KOPT-K1 (cell line): ENCODE results near the gene PFKFB3.
"Not testable (repeated sequence)": the region's sequence is repeated elsewhere in the genome, so short reads cannot be mapped to it uniquely, and the experiment has no call there.

Experiments
- H3K27ac ChIP-seq: fragments of 200-600 bp; sonication (generic); 2 replicates; pipeline ENCODE4 v1.5.1; 2016; ENCODE audit warnings: antibody characterized with exemption, mild to moderate bottlenecking, low read depth, low read length; ENCODE audit not compliant: poor library complexity, severe bottlenecking
- H3K36me3 ChIP-seq: fragments of 200-600 bp; sonication (generic); 2 replicates; pipeline ENCODE4 v1.5.1; 2017; ENCODE audit warnings: antibody characterized with exemption, mild to moderate bottlenecking, low read length, moderate library complexity; ENCODE audit not compliant: insufficient read depth
- H3K9me3 ChIP-seq: fragments of 200-600 bp; sonication (generic); 2 replicates; pipeline ENCODE4 v1.5.1; 2017; ENCODE audit warnings: antibody characterized with exemption, low read length, mild to moderate bottlenecking; ENCODE audit not compliant: insufficient read depth, poor library complexity, severe bottlenecking

The PFKFB3 gene

DNA sequence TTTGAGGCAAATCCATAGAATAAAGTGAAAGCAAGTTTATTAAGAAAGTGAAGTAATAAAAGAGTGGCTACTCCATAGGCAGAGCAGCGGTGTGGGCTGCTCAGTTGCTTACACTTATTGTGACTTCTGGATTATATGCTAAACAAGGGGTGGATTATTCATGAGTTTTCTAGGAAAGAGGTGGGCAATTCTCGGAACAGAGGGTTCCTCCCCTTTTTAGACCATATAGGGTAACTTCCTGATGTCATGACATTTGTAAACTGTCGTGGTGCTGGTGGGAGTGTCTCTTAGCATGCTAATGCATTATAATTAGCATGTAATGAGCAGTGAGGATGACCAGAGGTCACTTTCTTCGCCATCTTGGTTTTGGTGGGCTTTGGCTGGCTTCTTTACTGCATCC, 93.7 kb downstream of the PFKFB3 start:
- H3K9me3 ChIP-seq, H3K36me3 ChIP-seq, H3K27ac ChIP-seq: not testable (repeated sequence)

DNA sequence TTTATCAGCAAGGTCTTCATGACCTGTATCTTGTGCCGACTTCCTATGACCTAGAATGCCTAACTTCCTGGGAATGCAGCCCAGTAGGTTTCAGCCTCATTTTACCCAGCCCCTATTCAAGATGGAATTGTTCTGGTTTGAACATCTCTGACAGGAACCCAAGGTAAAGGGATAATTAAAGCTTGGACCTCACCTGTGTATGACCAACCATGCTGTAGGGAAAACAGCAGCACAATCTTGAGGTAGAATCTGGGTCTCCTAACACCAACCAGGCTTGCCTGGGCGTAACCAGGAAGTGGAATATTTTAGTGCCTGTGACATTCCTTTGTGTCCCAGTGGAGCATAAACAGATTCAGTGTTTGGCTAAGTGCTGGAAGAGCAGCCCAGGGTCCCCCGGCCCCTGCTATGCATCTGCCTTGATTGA, 94.1 kb downstream of the PFKFB3 start:
- Histone ChIP-seq H3K9me3 (no peaks in the 10 kb centered on the region), H3K27ac (no peak overlapping the region)

DNA sequence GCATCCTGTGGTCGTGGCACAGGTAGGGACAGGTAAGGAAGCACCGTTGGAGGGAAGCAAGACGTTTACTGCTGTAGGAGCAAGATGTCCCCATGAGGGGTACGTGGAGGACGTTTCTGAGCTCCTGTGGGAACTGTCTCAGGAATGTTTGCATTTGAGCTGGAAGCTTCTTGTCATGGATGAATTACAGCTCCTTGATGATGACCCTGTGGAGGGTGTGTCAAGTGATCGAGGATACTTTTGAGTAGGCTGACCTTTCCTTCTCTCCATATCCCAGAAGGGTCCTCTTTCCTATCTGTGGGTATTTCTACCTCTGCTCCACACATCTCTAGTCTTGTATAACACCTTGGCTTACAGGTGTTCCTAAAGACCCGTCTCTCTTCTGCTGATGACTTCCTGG, 94.8 kb downstream of the PFKFB3 start:
- Histone ChIP-seq H3K27ac (no peak overlapping the region), H3K36me3 (no peaks in the 10 kb centered on the region), H3K9me3 (no peaks in the 10 kb centered on the region)

More for the DNA sequence above, 94.1 kb downstream of the PFKFB3 start:
- no peaks in the 10 kb centered on the region for H3K36me3 ChIP-seq

DNA sequence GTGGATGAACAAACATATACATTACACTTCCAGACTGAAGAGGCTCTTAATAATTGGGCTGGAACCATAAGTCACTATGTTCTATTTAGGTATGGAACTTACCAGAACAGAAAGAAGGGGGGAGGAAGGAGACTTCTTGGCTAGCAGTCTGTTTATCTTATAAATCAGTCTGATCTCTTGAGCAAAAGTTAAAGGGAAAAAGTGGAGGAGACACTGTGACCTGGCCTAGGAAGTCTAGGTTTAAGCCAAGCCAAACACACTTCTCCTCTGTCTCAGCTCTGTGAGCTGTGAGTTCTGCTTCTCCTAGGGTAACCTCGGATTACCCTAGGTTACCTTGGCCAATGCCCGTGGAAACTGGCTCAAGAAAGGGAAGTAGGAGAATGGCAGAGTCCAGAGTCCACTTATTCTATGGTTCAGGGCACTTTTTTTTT, 95.2 kb downstream of the PFKFB3 start:
- no peaks in the 10 kb centered on the region for H3K9me3 ChIP-seq
- H3K36me3 ChIP-seq, result no peaks in the 10 kb centered on the region
- H3K27ac ChIP-seq, result no peak overlapping the region

DNA sequence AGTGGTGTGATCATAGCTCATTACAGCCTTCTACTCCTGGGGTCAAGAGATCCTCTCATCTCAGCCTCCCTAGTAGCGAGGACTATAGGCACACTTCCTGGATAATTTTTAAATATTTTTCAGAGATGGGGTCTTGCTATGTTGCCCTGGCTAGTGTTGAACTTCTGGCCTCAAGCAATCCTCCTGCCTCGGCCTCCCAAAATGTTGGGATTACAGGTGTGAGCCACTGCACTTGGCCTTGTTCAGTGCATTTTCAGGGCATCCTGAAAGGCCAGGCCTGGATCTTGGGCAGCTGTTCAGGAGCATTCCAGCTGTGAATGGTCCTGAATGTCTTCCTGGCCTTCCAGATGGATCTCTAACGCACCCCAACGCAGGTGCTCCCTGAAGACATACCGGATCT, 95.7 kb downstream of the PFKFB3 start:
- no peaks in the 10 kb centered on the region for H3K36me3 ChIP-seq
- H3K27ac ChIP-seq, result no peak overlapping the region
- H3K9me3 ChIP-seq, result no peaks in the 10 kb centered on the region

DNA sequence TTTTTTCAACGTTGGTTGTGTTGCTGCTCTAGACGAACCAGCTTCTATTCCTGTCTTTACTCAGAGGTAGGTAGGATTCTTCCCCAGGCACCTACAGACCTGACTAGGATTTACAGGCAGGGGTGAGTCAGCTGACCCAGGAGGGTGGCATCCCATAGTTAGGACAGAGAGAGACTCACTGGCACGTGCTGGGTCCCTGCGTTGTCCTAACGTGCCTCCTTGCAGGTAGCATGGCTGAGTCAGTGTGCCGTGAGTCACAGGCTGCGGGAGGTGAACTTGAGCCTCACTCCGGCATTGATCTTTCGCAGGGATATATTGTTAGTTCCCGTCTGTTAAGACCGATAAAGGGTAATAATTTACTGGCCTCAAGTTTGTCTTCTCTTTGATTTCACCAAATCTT, 96.5 kb downstream of the PFKFB3 start:
- Histone ChIP-seq H3K27ac (no peak overlapping the region), H3K36me3 (no peaks in the 10 kb centered on the region)

DNA sequence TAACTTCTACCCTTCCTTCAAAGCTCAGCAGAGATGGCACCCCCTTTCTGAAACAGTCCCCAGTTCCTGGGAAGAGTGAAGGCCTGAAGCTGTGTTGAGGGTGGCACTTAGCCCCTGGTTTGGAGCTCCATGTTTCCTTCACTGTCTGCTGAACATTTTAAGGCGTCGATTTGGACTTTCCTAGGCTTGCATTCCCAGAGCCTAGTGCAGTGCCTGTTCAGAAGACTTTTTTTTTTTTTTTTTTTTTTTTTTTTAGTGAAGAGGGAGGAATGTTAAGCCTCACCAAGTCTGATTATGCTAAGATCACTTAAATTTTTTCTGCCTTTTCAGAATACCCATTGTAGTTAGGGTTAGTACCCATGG, 97.0 kb downstream of the PFKFB3 start:
- no peaks in the 10 kb centered on the region for H3K36me3 ChIP-seq
- no peaks in the 10 kb centered on the region for H3K9me3 ChIP-seq
- peak overlapping the region; percentile 1 for H3K27ac ChIP-seq

More for the DNA sequence above, 96.5 kb downstream of the PFKFB3 start:
- H3K9me3 ChIP-seq, result no peaks in the 10 kb centered on the region

DNA sequence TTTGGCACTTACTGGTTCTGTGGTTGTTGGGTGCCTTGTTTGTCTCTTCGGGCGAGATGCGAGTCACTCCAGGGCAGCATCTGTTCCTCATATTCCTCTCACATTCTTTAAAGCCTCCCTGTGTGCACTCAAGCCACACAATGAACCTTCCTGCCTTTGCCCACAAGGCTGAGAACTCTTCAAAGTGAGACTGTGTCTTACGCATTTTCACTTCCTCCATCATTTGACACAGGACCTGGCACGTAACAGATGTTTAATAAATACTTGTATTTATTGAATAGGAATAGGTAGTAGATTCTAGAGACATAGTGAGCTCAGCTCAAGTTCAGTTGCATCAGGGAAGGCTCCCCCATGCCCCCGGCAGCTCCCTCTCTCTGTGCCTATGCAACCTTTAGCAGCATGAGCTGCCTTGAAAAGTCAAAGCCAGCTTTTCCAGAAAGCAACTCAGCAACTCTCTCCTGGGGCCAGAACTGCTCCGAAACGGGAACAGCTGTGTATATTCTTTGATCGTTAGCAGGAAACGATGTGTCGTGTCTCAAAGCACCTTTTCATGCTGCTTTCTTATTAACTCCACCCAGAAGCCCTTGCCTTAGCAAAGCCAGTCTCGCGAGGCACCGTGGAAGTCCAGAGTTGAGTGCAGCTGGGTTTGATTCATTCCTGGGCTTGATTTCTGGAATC, 97.5 kb downstream of the PFKFB3 start:
- peak overlapping the region; percentile 1 for H3K27ac ChIP-seq
- no peaks in the 10 kb centered on the region for H3K9me3 ChIP-seq
- H3K36me3 ChIP-seq, result no peaks in the 10 kb centered on the region

DNA sequence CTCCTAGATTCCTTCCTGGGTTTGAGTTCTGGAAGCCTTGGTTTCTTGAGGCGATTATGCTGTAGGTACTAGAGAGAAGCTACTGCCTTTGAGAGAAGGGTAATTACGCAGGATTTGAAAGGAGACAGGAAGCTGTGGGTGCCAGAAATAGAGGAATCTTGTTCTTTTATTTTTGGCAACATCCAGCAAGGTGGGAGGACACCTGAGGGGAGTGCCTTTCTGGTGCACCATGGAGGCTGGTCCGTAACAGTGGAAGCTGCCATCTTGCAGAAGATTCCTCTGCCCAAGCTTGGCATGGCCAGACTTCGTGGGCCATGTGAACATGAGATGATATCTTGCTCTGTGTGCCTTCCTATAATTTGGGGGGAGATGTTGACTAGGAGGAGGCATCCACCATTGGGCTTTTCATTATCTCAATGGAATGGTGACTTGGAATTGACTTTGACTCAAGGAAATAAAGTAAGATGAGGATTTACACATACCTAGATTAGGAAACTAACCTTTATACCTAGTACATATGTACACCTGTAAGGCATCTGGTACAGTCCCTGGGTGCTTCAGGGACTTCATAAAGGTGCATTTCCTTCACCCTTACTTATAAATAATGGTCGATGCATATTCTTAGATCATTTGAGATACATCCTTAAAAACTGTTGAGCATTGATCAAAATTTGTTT, 98.2 kb downstream of the PFKFB3 start:
- Histone ChIP-seq H3K27ac (peak overlapping the region; percentile 1), H3K9me3 (no peaks in the 10 kb centered on the region), H3K36me3 (no peaks in the 10 kb centered on the region)

DNA sequence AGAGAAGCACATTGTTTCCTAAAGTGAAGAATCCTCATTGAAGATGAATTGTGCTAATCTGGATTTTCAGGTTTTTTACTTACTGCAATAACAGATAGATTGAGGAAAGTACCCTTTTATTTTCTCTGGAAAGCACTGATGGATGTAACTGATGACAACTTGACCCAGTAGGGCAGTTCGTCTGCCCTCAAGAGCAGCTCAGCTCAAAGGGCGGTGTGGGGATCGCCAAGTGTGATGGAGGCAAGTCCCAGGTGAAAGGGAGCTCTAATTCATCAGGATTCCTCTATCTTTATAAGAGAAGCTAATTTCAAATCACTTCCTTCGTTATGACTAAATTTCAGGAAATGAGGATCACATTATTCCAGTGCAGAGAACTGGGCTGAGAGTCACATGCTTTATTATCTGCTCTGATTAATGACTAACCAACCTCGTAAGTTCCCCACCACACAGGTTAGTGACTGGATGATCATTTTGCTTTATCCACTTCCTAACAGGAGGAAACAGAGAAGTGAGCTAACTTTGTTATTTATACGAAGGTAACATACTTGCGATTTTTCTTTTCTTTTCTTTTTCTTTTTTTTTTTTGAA, 98.8 kb downstream of the PFKFB3 start:
- Histone ChIP-seq H3K9me3 (no peaks in the 10 kb centered on the region), H3K27ac (no peak overlapping the region), H3K36me3 (no peaks in the 10 kb centered on the region)
